Measurements from ENCODE around the gene PSMB3. TPM values are rescaled to one million over a fixed set of nuclear protein-coding genes. Genes with fewer than 3 reads are reported as not detected.

Gene PSMB3
- total RNA-seq, 1 donor from 2014 or later, result 138 TPM

DNA sequence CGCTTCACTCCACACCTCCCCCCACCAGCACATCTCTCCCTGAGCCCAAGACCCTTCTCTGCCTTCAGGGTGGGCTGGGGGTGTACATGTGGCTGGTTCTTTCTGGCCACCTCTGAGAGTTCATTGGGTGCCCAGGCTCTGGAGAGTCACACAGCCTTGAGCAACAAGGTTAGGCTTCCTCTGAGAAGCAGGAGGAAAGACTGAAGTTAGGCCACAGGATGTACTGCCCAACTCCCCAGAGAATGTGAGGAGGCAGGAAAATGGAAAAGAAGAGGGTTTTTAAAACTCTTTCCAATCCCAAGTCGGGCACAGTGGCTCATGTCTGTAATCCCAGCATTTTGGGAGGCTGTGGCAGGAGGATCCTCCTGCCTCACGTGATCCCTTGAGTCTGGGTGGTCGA, 11.7 kb upstream of the PSMB3 start:
- H3K4me3 Mint-ChIP-seq (ENCODE audit: low read depth), result no peak overlapping the region
- no peak overlapping the region for H3K27ac Mint-ChIP-seq
- TF ChIP-seq, protein P1, sequence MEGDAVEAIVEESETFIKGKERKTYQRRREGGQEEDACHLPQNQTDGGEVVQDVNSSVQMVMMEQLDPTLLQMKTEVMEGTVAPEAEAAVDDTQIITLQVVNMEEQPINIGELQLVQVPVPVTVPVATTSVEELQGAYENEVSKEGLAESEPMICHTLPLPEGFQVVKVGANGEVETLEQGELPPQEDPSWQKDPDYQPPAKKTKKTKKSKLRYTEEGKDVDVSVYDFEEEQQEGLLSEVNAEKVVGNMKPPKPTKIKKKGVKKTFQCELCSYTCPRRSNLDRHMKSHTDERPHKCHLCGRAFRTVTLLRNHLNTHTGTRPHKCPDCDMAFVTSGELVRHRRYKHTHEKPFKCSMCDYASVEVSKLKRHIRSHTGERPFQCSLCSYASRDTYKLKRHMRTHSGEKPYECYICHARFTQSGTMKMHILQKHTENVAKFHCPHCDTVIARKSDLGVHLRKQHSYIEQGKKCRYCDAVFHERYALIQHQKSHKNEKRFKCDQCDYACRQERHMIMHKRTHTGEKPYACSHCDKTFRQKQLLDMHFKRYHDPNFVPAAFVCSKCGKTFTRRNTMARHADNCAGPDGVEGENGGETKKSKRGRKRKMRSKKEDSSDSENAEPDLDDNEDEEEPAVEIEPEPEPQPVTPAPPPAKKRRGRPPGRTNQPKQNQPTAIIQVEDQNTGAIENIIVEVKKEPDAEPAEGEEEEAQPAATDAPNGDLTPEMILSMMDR (IDR thresholded peaks at IDR 0.05; ENCODE audit: unreplicated experiment), result no peak
- H3K9me3 Mint-ChIP-seq (ENCODE audit: low read depth), result no peaks in the 10 kb centered on the region
- peaks cover 5% of the 10 kb centered on the region for H3K36me3 Mint-ChIP-seq (ENCODE audit: insufficient read depth)
- H3K27me3 Mint-ChIP-seq, result no peaks in the 10 kb centered on the region
- H3K4me1 Mint-ChIP-seq (ENCODE audit: low read depth), result peaks cover 31% of the 10 kb centered on the region
- no peak for DNase-seq (ENCODE audit: low spot score, unreplicated experiment)

DNA sequence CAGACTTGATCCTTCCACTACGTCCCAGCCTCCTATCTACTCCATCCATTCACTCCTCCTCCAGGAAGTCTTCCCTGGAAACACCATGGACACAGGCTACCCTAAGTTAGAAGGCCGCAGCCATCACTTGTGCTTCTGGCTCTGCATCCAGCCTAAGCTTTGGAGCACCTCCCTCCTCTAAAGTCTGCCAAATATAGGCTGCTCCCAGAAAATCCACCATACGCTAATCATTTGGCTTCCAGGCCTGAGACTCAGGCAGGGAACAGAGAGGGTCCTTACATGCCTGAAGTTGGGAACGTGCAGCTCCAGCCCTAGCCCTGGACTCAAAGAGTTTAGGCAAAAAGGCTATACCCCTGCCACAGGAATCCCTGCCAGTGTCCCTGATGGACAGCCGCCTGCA, 11.1 kb upstream of the PSMB3 start:
- no peak for DNase-seq (ENCODE audit: low spot score, unreplicated experiment)
- TF ChIP-seq, protein P1 (IDR thresholded peaks at IDR 0.05; ENCODE audit: unreplicated experiment), result no peak
- Mint-ChIP-seq H3K9me3 (ENCODE audit: low read depth) (no peaks in the 10 kb centered on the region), H3K36me3 (ENCODE audit: insufficient read depth) (peaks cover 5% of the 10 kb centered on the region), H3K27ac (peak overlapping the region; percentile 90), H3K27me3 (no peaks in the 10 kb centered on the region), H3K4me3 (ENCODE audit: low read depth) (no peak overlapping the region), H3K4me1 (ENCODE audit: low read depth) (peaks cover 38% of the 10 kb centered on the region)

DNA sequence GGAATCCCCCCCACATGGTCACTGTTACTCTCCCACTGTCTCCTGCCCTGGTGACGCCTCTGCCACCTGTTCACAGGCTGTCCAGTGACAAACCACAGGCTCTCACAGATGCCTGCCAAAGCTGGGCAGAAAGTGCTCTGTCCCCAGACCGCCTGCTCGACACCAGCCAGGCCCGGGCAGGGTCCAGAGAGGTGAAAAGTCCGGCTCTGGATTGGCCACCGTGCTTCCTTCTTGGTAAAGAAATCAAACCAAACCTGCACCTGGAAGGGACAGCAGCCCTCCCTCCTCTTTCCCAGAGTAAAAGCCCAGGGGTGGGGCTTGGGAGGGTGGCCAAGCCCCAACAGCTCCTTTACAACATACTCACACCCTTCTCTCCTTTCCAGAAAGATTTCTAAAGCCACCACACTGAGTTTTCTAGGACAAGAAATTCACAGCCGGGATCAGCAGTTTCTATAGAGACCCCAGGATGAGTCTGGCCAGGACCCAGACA, 10.6 kb upstream of the PSMB3 start:
- H3K36me3 Mint-ChIP-seq (ENCODE audit: insufficient read depth), result peaks cover 5% of the 10 kb centered on the region
- peaks cover 42% of the 10 kb centered on the region for H3K4me1 Mint-ChIP-seq (ENCODE audit: low read depth)
- H3K27me3 Mint-ChIP-seq, result no peaks in the 10 kb centered on the region
- peak overlapping the region; percentile 62 for H3K27ac Mint-ChIP-seq
- no peak overlapping the region for H3K4me3 Mint-ChIP-seq (ENCODE audit: low read depth)
- TF ChIP-seq, protein P1 (IDR thresholded peaks at IDR 0.05; ENCODE audit: unreplicated experiment), result no peak
- H3K9me3 Mint-ChIP-seq (ENCODE audit: low read depth), result no peaks in the 10 kb centered on the region
- DNase-seq (ENCODE audit: low spot score, unreplicated experiment), result no peak

GRCh38 chr17:38742411-38743308, 9.9 kb upstream of the PSMB3 start:
- Mint-ChIP-seq H3K36me3 (ENCODE audit: insufficient read depth) (peaks cover 5% of the 10 kb centered on the region), H3K4me3 (ENCODE audit: low read depth) (no peak overlapping the region), H3K27me3 (no peaks in the 10 kb centered on the region), H3K9me3 (ENCODE audit: low read depth) (no peaks in the 10 kb centered on the region), H3K4me1 (ENCODE audit: low read depth) (peaks cover 42% of the 10 kb centered on the region), H3K27ac (peak overlapping the region; percentile 62)
- DNase-seq (ENCODE audit: low spot score, unreplicated experiment), result no peak
- TF ChIP-seq, protein P1 (IDR thresholded peaks at IDR 0.05; ENCODE audit: unreplicated experiment), result no peak

- Mint-ChIP-seq H3K9me3 (ENCODE audit: low read depth) (no peaks in the 10 kb centered on the region), H3K4me1 (ENCODE audit: low read depth) (peaks cover 42% of the 10 kb centered on the region), H3K27me3 (no peaks in the 10 kb centered on the region), H3K36me3 (ENCODE audit: insufficient read depth) (peaks cover under 1% of the 10 kb centered on the region), H3K4me3 (ENCODE audit: low read depth) (peak overlapping the region; percentile 54), H3K27ac (peak overlapping the region; percentile 93)
- TF ChIP-seq, protein P1 (IDR thresholded peaks at IDR 0.05; ENCODE audit: unreplicated experiment), result no peak
- no peak for DNase-seq (ENCODE audit: low spot score, unreplicated experiment)
Measured at GRCh38 chr17:38743556-38744171, 8.9 kb upstream of the PSMB3 start.

All from progenitor cell of endocrine pancreas (in vitro differentiated cells).